Measurements from ENCODE around the gene USP40.

The USP40 gene

DNA sequence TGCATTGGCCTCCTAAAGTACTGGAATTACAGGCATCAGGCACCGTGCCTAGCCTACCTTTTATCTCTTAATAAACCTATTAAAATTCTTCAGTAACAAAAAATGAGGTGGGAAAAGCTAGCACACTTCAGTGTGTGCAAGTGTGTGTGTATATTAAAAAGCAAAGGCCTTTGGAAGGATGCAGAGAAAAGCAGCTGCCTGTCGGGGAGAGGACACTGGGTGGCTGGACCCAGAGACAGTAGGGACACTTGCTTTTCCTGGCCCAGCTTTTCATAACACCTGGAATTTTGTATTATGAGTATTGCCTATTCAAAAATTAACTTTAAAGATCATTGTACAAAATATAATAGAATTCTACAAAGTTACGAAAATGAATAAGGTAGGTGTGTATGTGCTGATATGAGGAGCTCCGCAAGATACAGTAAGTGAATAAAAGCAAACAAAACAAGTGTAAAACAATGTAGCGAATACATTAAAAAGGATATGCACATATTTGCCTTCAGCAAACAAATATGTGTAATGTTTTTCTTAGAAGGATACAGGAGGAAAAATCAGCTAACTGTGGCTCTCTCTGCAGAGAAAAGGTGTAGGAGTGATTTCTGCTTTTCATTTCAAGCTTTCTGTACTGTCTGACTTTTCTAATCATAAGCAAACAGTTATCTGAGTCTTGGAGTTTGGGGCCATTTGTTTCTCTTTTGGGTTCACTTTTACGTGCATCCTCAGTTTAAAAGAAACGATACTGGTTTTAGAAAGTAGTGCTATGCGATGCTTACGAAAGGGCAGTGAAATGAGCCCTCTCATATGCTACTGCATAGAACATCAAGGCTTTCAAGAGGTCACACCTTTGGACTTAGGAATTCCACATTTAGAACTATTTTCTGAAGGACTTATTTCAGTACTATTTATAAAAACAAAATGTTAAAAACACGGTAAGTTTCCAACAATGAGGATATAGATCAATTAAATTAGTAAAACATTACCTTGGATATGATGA, 70.8 kb downstream of the USP40 start:
- DNase-seq, result no peak

DNA sequence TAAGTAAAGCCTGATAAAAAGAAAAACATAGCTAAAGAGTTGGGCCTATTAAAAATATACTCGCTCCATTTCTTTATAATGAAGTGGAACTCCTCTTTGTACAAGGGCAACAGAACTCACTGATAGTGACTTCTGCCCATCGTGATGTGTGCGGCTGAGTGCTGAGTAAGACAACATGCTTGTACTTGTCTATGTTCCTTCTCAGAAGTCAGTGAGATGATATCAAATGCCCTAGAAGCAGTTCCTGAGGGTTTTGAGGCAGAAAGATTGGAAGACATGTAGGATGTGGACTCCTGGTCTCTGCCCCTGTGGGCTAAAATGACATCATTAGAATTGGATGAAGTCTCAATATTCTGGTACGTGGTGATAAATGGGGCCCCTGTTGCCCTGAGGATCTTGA, 73.8 kb downstream of the USP40 start:
- DNase-seq, result no peak

DNA sequence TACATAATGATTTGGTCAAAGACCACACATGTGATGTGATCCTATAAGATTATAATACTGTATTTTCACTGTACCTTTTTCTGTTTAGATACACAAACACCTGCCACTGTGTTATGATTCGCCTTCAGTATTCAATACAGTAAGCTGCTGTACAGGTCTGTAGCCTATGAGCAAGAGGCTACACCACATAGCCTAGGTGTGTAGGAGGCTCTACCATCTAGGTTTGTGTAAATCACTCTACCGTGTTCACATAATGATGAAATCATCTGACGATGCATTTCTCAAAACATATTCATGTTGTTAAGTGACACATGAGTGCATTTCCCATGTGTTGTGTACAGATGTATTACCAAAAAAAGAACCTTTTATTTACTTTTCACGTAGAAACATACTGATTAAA, 74.5 kb downstream of the USP40 start:
- DNase-seq, result no peak

DNA sequence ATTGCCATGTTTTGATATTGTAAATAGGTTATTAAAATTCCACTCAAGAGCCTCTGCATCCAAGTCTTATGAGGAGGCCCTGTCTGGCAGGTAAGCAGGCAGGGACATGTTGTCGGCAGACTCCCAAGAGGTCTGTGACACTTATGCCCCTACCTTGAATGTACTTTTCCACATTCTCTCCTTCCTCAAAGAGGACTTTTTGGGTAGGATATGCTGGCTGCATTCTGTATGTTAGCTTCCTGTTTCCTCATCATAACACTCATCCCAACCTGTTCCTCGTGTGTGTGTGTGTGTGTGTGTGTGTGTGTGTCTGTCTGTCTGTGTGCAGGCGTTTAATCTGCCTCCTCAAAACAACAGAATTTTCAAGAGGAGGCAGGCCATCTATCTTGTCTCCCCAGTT, 75.3 kb downstream of the USP40 start:
- DNase-seq, result no peak

DNA sequence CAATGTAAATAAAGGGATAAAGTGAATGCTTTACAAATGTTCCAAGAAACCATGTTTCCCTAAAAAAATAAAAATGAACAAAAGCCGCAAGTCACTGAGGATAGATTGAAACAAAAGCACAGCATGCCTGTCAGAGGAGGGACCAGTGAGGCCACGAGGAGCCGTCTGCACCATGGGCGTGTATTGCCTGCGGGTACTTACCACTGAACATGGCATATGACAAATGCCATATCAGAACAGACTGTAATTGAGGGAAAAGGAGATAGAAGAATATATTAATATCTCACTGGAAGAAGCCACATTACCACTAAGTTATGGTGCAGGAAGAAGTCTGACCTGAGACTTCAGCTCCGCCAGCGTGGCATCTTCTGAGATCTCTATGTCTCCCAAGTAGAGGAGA, 75.8 kb downstream of the USP40 start:
- DNase-seq, result no peak

DNA sequence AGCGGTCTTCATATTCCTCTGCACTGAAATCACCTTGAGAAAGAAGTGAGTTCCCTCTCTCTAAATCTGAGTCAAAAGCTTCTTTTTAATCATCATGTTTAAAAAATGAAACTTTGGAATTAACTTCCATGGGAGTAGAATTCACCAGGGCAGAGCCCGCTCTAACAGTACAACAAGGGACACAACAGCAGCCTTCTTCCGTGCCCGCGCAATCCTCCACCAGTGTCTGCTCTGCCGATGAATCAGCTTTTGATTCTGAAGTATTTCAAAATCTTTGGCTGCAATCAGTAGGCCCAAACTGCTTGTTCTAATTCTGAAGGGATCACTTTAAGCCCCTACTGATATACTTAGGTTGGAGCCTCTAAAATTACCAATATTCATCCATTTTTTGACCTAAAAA, 76.9 kb downstream of the USP40 start:
- DNase-seq, result no peak

DNA sequence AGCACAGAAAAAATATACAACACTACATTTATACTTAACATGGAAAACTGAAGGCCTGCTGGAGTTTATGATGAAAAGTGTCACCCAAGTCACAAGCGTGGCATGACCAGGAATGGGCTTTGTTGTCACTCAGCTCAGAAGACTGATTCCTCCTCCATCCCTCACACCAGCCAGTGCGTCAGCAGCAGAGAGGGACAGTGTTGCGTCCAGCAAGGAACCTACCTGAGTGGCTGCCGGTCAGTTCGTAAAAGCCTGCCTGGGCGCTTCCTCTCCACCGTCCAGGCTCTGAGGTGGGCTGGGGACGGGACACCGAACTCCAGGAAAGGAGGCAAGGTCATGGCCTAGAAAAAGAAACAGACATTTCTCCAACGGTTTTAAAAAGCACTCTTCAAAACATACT, 77.4 kb downstream of the USP40 start:
- no peak for DNase-seq

DNA sequence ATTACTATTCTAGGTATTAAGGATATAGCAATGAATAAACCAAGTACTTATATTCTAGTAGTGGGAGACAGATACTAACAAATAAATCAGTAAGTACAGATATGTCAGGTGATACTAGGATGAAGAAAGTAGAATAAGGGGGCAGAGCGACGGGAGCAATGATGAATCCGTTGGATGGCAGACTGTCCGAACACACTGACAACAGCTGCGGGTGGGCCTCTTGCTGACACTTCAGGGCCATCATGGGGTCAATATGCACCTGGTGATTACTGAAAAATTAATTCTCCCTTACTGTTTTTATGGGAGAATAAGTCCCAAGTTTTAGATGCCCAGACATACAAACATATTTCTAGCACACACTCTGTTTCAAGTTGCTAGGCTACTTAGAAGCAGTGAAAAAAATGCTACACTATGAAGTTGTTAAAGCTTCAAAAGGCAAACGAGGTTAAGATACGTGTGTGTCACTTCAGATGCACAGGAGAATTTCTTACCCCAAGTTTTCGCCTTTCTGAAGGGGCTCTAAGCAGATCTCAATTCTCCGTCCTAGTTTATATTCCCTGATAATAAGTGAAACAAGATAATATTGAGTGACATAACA, 78.7 kb downstream of the USP40 start:
- DNase-seq, result no peak

DNA sequence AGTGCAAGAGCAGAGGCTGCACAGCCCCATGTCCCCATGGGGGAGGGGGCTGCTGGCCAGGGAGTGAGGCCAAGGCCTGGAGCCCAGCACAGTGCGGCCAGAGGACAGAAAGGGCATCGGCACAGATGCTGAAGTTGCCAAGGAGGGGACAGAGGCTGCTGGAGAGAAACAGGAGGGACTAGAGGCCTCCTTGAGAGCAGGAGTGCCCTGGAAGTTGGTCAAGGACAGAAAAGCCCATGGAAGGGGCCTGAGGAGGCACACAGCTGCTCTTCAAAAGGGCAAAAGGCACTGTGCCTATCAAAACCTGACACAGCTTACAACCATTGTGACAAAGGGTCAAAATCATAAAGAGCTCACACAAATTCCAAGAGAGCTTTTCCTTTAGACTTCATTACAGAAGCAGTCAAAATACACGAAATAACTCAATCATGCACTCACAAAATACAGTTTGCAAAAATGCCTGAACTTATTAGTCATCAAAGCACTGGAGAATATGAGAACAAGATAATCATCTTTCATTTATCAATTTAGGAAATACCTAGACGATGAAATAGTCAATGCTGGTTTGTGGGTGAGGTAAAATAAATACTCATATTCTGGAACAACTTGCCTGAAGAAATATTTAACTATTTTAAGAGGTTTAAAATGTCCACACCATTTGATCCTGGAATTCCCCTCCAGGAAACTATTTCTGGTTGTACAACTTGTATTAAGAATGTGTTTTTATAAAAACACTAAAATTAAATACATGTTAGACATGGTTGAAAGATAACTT, 79.6 kb downstream of the USP40 start:
- DNase-seq, result no peak

DNA sequence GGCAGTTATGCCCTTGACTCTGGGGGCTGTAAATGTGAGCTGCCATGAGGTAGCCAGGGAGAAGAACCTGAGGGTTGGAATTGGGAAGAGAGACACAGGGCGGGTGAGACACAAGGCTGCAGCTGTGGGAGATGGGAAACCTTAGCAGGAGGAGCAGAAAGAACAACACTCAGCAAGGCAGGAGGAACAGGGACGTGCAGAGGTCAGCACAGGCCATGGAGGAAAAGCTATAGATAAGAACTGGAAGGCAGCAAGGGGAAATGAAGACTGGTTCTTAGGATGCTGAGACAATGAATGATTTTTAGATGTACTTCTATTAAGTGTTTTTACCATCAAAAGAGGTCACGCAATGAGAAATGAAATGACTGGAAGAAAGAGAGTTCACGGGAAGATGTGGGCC, 80.2 kb downstream of the USP40 start:
- DNase-seq, result no peak

DNA sequence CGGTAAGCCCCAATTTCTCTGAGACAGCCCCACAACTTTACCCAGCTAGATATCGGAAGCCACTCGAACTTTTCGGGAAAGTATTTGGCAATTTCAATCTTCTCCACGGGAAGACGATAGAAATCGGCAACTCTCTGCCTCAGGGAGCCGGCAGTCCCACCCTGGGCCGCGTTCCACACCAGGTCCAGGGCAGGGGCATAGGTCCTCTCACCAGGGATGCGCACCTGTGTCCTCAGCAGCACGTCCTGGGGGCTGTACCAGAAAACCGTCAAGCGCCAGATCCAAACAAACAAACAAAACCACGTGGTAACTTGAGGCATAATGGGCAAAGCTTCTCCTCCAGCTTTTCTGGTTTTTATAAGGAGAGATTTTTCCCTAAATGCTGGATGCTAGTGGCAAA, 80.9 kb downstream of the USP40 start:
- no peak for DNase-seq

DNA sequence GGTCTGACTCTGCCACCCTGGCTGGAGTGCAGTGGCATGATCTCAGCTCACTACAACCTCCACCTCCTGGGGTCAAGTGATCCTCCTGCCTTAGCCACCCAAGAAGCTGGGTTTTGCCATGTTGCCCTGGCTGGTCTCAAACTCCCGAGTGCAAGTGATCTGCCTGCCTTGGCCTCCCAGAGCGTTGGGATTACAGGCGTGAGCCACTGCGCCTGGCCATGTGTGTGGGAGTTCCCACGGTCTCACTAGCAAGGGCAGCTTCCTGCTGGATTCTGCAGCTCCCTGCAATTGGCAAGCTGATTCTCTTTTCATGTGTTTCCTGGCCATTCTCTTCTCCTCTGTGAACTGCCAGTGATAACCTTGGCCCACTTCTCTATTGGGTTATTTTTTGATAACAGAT, 84.0 kb downstream of the USP40 start:
- no peak for DNase-seq

DNA sequence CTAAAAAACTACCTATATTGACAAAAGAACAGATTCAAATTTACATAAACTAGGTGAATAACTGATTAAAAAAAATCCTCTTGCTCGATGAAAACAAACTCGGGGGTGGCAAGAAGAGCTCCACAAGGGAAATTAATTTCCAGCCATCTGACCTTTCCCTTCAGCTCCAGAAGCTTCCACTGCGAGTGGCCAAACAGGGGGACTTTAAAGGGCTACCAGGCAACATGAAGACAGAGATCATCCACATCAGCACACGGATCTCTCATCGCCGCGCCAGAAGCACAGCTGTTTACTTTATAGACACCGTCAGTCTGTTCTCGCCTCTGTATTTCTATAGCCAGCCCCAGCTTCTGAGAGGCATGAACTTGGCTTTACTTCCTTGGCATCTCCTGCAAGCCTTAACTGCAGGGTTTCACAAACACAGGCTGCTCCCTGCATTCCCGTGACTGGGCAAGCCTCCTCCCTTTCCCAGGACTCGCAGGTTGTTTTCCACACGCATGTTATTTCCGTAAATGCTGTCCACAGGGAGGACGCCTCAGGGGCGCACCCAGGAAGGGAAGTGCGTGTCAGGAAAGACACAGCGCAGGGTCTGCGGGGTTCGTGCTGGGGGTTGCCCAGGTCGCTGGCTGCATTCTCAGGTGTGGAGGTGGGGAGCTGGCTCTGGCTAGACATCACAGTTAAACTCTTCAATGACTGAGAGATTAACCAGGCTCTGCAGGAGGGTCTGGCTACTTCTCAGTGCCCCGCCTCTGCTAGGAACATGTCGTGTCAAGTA, 85.0 kb downstream of the USP40 start:
- peak; percentile 27 for DNase-seq

DNA sequence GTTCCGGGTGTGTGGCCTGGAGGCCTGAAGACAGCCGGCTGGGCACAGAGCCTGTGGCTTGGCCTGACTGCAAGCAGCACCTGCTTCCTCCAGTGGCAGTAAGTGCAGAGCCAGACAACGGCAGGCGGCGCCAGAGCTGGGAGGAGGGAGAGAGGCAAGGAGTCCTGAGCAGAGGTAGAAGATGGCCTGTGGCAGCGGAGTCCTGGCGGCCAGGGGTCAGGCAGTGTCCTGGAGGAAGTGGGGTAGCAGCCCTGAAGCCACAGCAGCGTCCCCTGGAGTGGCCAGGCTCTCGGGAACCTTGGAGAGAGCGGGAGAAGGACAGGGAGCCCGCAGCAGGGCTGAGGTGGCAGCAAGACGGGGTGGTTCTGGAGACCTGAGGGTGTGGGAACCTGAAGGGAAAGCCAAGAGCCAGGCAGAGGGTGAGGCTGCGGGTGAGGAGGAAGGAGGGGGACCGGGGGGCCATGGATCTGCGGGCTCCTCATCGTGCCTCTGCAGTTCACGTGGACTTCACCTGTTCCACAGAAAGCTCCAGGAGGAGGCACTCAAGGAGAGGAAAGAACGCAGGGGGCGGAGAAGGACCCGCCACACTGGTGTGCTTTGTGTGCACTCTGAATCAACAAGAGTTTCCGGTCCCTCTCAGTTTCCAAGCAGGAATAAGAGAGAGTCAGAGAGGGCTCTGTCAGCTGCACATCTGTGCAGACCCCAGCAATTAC, 85.9 kb downstream of the USP40 start:
- peak; percentile 85 for DNase-seq

DNA sequence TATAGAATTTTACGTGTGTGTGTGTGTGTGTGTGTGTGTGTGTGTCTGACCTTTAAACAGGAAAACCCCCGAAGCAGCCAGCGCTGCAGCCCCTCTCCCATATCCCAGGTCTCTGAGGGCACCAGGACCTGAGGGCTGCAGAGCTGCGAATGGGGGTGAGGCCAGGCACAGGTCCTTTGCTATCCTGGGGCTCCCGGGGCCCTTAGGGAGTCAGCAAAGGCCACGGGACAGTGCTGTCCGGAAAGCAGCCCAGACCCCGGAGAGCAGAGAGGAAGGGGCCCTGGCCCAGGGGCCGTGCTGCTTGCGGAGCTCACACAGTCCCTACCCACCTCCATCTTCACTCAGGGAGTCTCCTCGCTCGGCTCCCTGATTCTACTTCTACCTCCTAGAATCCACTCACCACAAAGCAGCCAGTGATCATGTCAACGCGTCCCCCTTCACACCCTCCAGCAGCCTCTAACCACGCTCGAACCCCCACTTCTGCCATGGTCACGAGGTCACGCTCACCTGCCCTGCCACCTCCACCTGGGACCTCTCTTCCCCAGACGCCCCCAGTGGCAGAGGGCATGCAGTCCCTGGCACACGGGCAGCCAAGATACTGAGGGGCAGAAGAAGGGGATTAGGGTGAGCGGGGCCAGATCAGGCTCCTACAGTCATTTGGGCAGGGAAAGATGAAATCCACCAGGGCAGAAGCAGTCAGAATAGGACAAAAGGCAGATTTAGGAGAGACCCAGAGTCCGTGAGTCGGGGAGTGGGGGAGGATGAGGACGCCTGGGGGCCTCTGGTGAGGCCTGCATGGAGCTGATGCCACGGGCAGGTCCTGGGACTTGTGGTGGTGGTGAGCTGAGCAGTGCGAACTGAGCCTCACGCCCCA, 86.7 kb downstream of the USP40 start:
- DNase-seq, result no peak

DNA sequence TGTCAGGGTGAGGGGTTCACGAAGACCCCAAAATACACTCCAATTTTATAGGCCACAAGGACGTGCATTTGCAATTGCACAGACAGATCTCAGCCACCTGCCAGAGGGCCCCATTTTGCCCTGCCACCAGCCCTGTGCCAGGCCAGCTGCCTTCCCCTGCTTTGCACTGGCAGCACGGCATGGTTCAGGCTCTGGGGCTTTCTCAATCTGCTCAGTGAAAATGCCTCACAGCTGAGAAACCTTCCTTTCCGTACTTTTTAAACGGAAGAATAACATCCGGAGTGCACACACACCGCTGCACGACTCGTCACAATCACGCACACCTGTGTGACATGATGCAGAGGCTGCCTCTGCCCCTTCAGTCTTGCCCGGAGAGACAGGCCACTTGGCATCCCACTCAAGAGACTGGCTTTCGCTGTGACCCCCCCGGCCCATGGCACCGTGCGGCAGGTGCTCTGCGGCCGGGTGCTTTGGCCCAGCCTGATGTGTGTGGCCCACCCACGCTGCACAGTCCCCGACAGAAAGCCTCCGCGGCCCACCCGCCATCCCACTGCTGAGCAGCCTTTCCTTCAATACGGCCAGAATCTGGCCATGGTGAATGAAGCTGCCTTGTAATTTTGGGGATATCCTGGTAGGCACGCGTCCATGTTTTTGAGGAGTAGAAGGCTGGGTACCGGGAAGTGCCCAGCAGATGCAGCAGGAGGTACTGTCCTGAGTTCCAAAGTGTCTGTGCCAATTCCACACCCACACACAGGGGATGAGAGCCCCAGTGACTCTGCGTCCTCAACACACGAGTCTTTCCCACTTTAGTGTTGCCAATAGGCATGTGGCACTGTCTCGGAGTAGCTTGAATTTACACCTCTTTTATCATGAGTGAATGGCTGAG, 88.8 kb downstream of the USP40 start:
- no peak for DNase-seq

DNA sequence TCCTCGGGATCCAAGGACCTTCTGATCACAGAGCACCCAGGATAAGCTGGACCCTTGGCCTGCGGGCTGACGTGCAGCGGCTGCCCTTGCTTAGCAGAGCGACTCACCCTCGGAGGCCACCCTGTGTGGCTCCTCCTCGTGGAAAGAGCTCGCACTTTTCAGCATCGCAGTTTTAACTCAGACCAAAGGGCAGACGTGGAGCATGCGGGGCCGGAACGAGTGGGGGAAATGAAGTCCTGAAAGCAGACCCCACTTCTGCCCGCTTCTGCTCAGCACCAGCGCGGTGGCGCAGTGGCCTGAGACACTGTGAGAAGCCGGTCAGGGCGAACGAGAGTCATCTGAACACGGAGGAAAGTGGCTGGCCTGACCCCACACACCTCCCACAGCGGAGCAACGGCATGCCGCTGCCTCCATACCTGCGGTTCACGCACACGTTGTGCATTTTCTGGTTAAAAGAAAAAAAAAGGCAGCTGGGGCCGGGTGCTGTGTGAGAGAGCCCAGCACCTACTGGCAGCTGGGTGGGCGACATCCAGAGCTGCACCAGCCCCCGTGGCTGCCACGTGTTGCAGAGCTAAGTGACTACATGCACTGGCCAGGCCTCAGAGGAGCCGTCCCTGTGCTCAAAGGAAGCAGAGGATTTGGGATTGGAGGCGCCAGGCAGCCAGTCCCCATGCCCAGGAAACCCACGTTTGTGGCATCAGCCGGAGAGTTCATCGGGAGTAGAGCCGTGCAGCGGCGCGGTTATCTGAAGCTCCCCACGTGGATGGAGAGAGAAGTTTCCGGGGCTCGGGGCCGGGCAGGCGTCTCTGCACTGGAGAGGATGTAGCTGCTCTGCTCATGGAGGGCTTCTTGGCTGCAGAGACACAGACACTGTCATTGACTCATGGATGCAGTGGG, 89.7 kb downstream of the USP40 start:
- no peak for DNase-seq

DNA sequence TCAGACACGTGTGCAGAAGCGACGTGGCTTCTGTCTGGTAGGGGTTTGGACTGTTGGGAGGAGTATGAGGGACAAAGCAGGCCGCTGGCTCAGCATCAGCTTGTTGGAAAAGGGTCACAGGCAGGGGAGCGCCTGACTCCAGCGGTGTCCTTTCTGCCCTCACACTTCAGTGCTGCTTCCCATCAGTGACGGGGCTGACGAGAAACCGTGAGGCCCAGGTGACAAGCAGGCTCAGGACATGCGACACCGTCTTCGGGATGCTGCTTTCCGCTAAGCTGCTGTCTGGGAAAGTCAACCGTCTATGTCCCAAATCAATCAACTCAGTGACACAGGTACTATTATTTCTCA, 90.5 kb downstream of the USP40 start:
- DNase-seq, result no peak

Measured in NCI-H510A (cell line).